ENCODE data around the gene HDLBP. TPM values are rescaled to one million over a fixed set of nuclear protein-coding genes. Genes with fewer than 3 reads are reported as not detected.

The HDLBP gene
- total RNA-seq, 1 donor from 2014 or later = 922 TPM

GRCh38 chr2:241255542-241256167 lies 59.8 kb downstream of the HDLBP start:
- no peaks in the 10 kb centered on the region for H3K4me1 ChIP-seq (ENCODE audit: insufficient read depth, low read length)
- H3K36me3 Mint-ChIP-seq (ENCODE audit: low read depth, unreplicated experiment) = peaks cover 45% of the 10 kb centered on the region
- no peak overlapping the region for H3K9ac ChIP-seq (ENCODE audit: low read length)
- no peak overlapping the region for H3K4me2 ChIP-seq (ENCODE audit: low read length)
- H4K20me1 ChIP-seq (ENCODE audit: insufficient read depth, low read length) = peaks cover 100% of the 10 kb centered on the region
- H2AFZ ChIP-seq (ENCODE audit: low read depth, low read length) = no peak overlapping the region
- H3K4me3 ChIP-seq (ENCODE audit: insufficient read depth, low read depth, low read length) = no peak overlapping the region
- peaks cover 9% of the 10 kb centered on the region for H3K4me1 Mint-ChIP-seq (ENCODE audit: low read depth, unreplicated experiment)
- H3K79me2 ChIP-seq (ENCODE audit: insufficient read depth, low read length) = peaks cover 84% of the 10 kb centered on the region
- no peak overlapping the region for H3K27ac Mint-ChIP-seq (ENCODE audit: unreplicated experiment)
- H3K36me3 ChIP-seq (ENCODE audit: insufficient read depth, low read length) = peaks cover 83% of the 10 kb centered on the region
- H3K27me3 ChIP-seq (ENCODE audit: insufficient read depth, low read length) = no peaks in the 10 kb centered on the region
- no peak for TF ChIP-seq EZH2 (IDR thresholded peaks at IDR 0.05; ENCODE audit: insufficient read depth, low read length)
- no peak for TF ChIP-seq CTCF (IDR thresholded peaks at IDR 0.05; ENCODE audit: insufficient read depth, low read depth, low read length)
- no peak overlapping the region for H3K27ac ChIP-seq (ENCODE audit: low read depth, low read length)
- DNase-seq (ENCODE audit: low read depth) (no peak), FAIRE-seq (no peak)
- no peaks in the 10 kb centered on the region for H3K9me3 Mint-ChIP-seq (ENCODE audit: unreplicated experiment)
- H3K4me3 Mint-ChIP-seq (ENCODE audit: unreplicated experiment) = no peak overlapping the region
- H3K9me3 ChIP-seq (ENCODE audit: insufficient read depth, low read depth, low read length) = no peaks in the 10 kb centered on the region
- no peaks in the 10 kb centered on the region for H3K27me3 Mint-ChIP-seq (ENCODE audit: low read depth, unreplicated experiment)

GRCh38 chr2:241254904-241255351 lies 60.5 kb downstream of the HDLBP start:
- Histone ChIP-seq H3K4me1 (ENCODE audit: insufficient read depth, low read length) (no peaks in the 10 kb centered on the region), H3K9me3 (ENCODE audit: insufficient read depth, low read depth, low read length) (no peaks in the 10 kb centered on the region), H3K36me3 (ENCODE audit: insufficient read depth, low read length) (peaks cover 91% of the 10 kb centered on the region), H4K20me1 (ENCODE audit: insufficient read depth, low read length) (peaks cover 100% of the 10 kb centered on the region), H3K9ac (ENCODE audit: low read length) (no peak overlapping the region), H3K4me2 (ENCODE audit: low read length) (no peak overlapping the region), H3K27me3 (ENCODE audit: insufficient read depth, low read length) (no peaks in the 10 kb centered on the region), H2AFZ (ENCODE audit: low read depth, low read length) (no peak overlapping the region), H3K4me3 (ENCODE audit: insufficient read depth, low read depth, low read length) (no peak overlapping the region), H3K27ac (ENCODE audit: low read depth, low read length) (no peak overlapping the region), H3K79me2 (ENCODE audit: insufficient read depth, low read length) (peaks cover 84% of the 10 kb centered on the region)
- TF ChIP-seq EZH2 (IDR thresholded peaks at IDR 0.05; ENCODE audit: insufficient read depth, low read length) = no peak
- TF ChIP-seq CTCF (IDR thresholded peaks at IDR 0.05; ENCODE audit: insufficient read depth, low read depth, low read length) = no peak
- Mint-ChIP-seq H3K36me3 (ENCODE audit: low read depth, unreplicated experiment) (peaks cover 43% of the 10 kb centered on the region), H3K27me3 (ENCODE audit: low read depth, unreplicated experiment) (no peaks in the 10 kb centered on the region), H3K27ac (ENCODE audit: unreplicated experiment) (no peak overlapping the region), H3K4me1 (ENCODE audit: low read depth, unreplicated experiment) (peaks cover 9% of the 10 kb centered on the region), H3K4me3 (ENCODE audit: unreplicated experiment) (no peak overlapping the region), H3K9me3 (ENCODE audit: unreplicated experiment) (no peaks in the 10 kb centered on the region)
- FAIRE-seq = no peak
- DNase-seq (ENCODE audit: low read depth) = no peak

DNA sequence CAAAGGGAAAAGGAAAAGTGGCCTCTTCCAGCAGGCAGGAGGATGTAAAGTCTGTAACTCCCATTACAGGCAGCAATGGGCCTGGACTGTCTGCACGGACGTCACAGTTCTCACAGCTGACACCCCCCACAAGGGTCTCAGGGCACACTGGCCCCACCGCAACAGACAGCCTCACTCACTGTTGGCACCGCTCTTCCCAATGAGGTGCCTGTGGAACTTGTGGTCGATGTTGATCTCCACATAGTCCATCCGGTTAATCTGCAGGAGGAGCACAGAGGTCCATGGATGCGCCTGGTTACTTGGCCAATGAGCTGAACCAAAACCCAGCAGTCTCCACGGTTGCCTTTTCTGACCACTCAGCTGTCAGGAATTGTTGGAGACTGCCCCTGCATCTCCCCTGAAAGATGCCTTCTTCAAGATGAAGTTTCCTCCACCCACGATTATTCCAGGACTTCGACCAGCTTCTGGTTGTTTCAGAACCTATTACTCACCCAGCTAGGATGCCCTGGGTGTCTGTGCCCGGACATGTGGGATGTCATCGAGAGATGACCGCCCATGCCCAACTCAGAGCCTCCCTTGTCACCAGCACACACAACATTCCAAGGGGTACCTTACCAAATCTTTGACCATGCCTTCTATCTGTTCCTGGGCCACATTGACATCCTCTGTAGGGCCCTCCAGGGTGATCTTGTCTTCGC lies 62.5 kb downstream of the HDLBP start:
- Histone ChIP-seq H3K27me3 (ENCODE audit: insufficient read depth, low read length) (no peaks in the 10 kb centered on the region), H3K9ac (ENCODE audit: low read length) (no peak overlapping the region), H3K27ac (ENCODE audit: low read depth, low read length) (no peak overlapping the region), H3K4me3 (ENCODE audit: insufficient read depth, low read depth, low read length) (no peak overlapping the region), H3K4me1 (ENCODE audit: insufficient read depth, low read length) (no peaks in the 10 kb centered on the region), H3K36me3 (ENCODE audit: insufficient read depth, low read length) (peaks cover 94% of the 10 kb centered on the region), H4K20me1 (ENCODE audit: insufficient read depth, low read length) (peaks cover 100% of the 10 kb centered on the region), H2AFZ (ENCODE audit: low read depth, low read length) (no peak overlapping the region), H3K79me2 (ENCODE audit: insufficient read depth, low read length) (peaks cover 83% of the 10 kb centered on the region), H3K4me2 (ENCODE audit: low read length) (no peak overlapping the region), H3K9me3 (ENCODE audit: insufficient read depth, low read depth, low read length) (no peaks in the 10 kb centered on the region)
- H3K4me1 Mint-ChIP-seq (ENCODE audit: low read depth, unreplicated experiment) = no peaks in the 10 kb centered on the region
- H3K4me3 Mint-ChIP-seq (ENCODE audit: unreplicated experiment) = no peak overlapping the region
- no peaks in the 10 kb centered on the region for H3K27me3 Mint-ChIP-seq (ENCODE audit: low read depth, unreplicated experiment)
- DNase-seq (ENCODE audit: low read depth) (no peak), FAIRE-seq (no peak)
- H3K27ac Mint-ChIP-seq (ENCODE audit: unreplicated experiment) = no peak overlapping the region
- no peaks in the 10 kb centered on the region for H3K9me3 Mint-ChIP-seq (ENCODE audit: unreplicated experiment)
- no peak for TF ChIP-seq EZH2 (IDR thresholded peaks at IDR 0.05; ENCODE audit: insufficient read depth, low read length)
- peaks cover 55% of the 10 kb centered on the region for H3K36me3 Mint-ChIP-seq (ENCODE audit: low read depth, unreplicated experiment)

Measured in astrocyte (in vitro differentiated cells and primary cell).